HuH-7 (cell line): ENCODE data around the gene SHISAL2A.
A peak's percentile ranks its signal among the peaks of the same experiment; 100 is the strongest.
"Not testable (repeated sequence)": the region's sequence is repeated elsewhere in the genome, so short reads cannot be mapped to it uniquely, and the experiment has no call there.

Experiments used
- DNase-seq: peaks from one replicate; pipeline ENCODE4 v3.0.0; 2011; ENCODE audit warnings: low spot score

SHISAL2A gene

GRCh38 chr1:52684545-52684944 is 51.6 kb downstream of the SHISAL2A start:
- DNase-seq: no peak

- DNase-seq: peak; percentile 61
Measured at GRCh38 chr1:52686261-52686751, 53.3 kb downstream of the SHISAL2A start.

GRCh38 chr1:52686830-52687229 is 53.9 kb downstream of the SHISAL2A start:
- no peak for DNase-seq

- no peak for DNase-seq
Measured at GRCh38 chr1:52691821-52692220, 58.9 kb downstream of the SHISAL2A start.

- DNase-seq: no peak
Measured at GRCh38 chr1:52692697-52693096, 59.7 kb downstream of the SHISAL2A start.

GRCh38 chr1:52693351-52693750 is 60.4 kb downstream of the SHISAL2A start:
- not testable (repeated sequence) for DNase-seq

GRCh38 chr1:52693843-52694242 is 60.9 kb downstream of the SHISAL2A start:
- no peak for DNase-seq

GRCh38 chr1:52695627-52696026 is 62.7 kb downstream of the SHISAL2A start:
- no peak for DNase-seq

GRCh38 chr1:52697795-52698674 is 65.1 kb downstream of the SHISAL2A start, which contains the start of gene COA7:
COA7 (minus strand) TSS chr1:52698347; CDS start chr1:52698326, 21 bp downstream.
- DNase-seq: peak; percentile 71

- DNase-seq: peak; percentile 88
Measured at GRCh38 chr1:52702886-52703787, 70.2 kb downstream of the SHISAL2A start.

GRCh38 chr1:52706136-52706670 is 73.2 kb downstream of the SHISAL2A start:
- DNase-seq: no peak
